SK-N-SH (cell line): ENCODE data around the gene PPP1R37. TPM values are rescaled to one million over a fixed set of nuclear protein-coding genes. Genes with fewer than 3 reads are reported as not detected.

Experiments used
- CTCF ChIA-PET: fragments of 300-600, 350-600 bp; formaldehyde crosslinking; extraction: SDS; loops from one replicate; lab custom pipeline; 2021; lab: Yijun Ruan, JAX
- POLR2A ChIA-PET: fragments of 350-600 bp; sonication (Branson Sonifier 250); formaldehyde crosslinking; extraction: SDS; loops from one replicate; lab custom pipeline; 2020; ENCODE audit warnings: antibody characterized with exemption, inconsistent platforms; lab: Yijun Ruan, JAX
- DNase-seq: peaks from one replicate; pipeline ENCODE4 v3.0.0; 2012
- H2AFZ ChIP-seq: fragments of 200-600 bp; sonication (generic); 2 replicates; pipeline ENCODE4 v1.8.1; 2016; ENCODE audit warnings: antibody characterized with exemption, mild to moderate bottlenecking, low read depth
- H3F3A ChIP-seq: fragments of 200-600 bp; sonication (generic); replicated peaks from 2 replicates; pipeline ENCODE3; 2016; ENCODE audit warnings: antibody characterized with exemption, mild to moderate bottlenecking; ENCODE audit not compliant: insufficient read depth
- H3K27ac ChIP-seq, 2 experiments: fragments of 200-500 bp in 1 of 2; fragments of 200-600 bp in 1 of 2; sonication (Bioruptor generic) in 1 of 2; sonication (generic), shearing (Covaris generic) in 1 of 2; 2 replicates each; pipeline versions ENCODE4 v1.5.1 to v1.6.1; 2014 to 2016; ENCODE audit warnings: low read depth in 2 of 2, inconsistent platforms in 1 of 2, low read length in 1 of 2, mild to moderate bottlenecking in 1 of 2, mixed read lengths in 1 of 2
- H3K27me3 ChIP-seq: fragments of 200-600 bp; sonication (generic), shearing (Covaris generic); 2 replicates; pipeline ENCODE4 v1.6.1; 2016; ENCODE audit warnings: mixed run types; ENCODE audit not compliant: insufficient read depth
- H3K36me3 ChIP-seq, 2 experiments: fragments of 200-500 bp in 1 of 2; fragments of 200-600 bp in 1 of 2; sonication (Bioruptor generic) in 1 of 2; sonication (generic) in 1 of 2; replicated peaks in 1 of 2; 2 replicates each; pipeline versions ENCODE3 to v1.5.1; 2014 to 2016; ENCODE audit warnings: low read length in 1 of 2, mild to moderate bottlenecking in 1 of 2; ENCODE audit not compliant: insufficient read depth in 2 of 2, control insufficient read depth in 1 of 2
- H3K4me1 ChIP-seq, 2 experiments: fragments of 200-500 bp in 1 of 2; fragments of 200-600 bp in 1 of 2; sonication (Bioruptor generic) in 1 of 2; sonication (generic), shearing (Covaris generic) in 1 of 2; 2 replicates each; pipeline versions ENCODE4 v1.5.1 to v1.6.1; 2014 to 2016; ENCODE audit warnings: low read depth in 1 of 2, low read length in 1 of 2, mixed run types in 1 of 2; ENCODE audit not compliant: insufficient read depth in 2 of 2, control insufficient read depth in 1 of 2
- H3K4me2 ChIP-seq: fragments of 200-600 bp; sonication (generic), shearing (Covaris generic); 2 replicates; pipeline ENCODE4 v1.6.1; 2017; ENCODE audit warnings: mixed run types
- H3K4me3 ChIP-seq, 2 experiments: fragments of 200-500 bp in 1 of 2; fragments of 200-600 bp in 1 of 2; sonication (Bioruptor generic) in 1 of 2; sonication (generic), shearing (Covaris generic) in 1 of 2; 2 replicates each; pipeline versions ENCODE4 v1.5.1 to v1.8.1; 2014 to 2016; ENCODE audit warnings: low read depth in 2 of 2, inconsistent platforms in 1 of 2, low read length in 1 of 2, mild to moderate bottlenecking in 1 of 2, mixed read lengths in 1 of 2, moderate library complexity in 1 of 2
- H3K79me2 ChIP-seq: fragments of 200-600 bp; sonication (generic); 2 replicates; pipeline ENCODE4 v1.8.1; 2017; ENCODE audit warnings: mild to moderate bottlenecking; ENCODE audit not compliant: insufficient read depth
- H3K9ac ChIP-seq: fragments of 200-600 bp; sonication (generic); 2 replicates; pipeline ENCODE4 v1.6.1; 2017; ENCODE audit warnings: mixed run types
- H3K9me2 ChIP-seq: fragments of 200-600 bp; sonication (generic); 2 replicates; pipeline ENCODE4 v1.6.1; 2017; ENCODE audit warnings: mixed run types
- H3K9me3 ChIP-seq: fragments of 200-600 bp; sonication (generic); 2 replicates; pipeline ENCODE4 v1.6.1; 2017; ENCODE audit warnings: mixed run types, mild to moderate bottlenecking, moderate library complexity
- H4K20me1 ChIP-seq: fragments of 200-600 bp; sonication (generic); 2 replicates; pipeline ENCODE4 v1.6.1; 2017; ENCODE audit warnings: mild to moderate bottlenecking, mixed run types; ENCODE audit not compliant: insufficient read depth
- CHD2 ChIP-seq: fragments of 150-350 bp; IDR thresholded peaks from 2 replicates; pipeline ENCODE4 v1.6.1; 2018; ENCODE audit warnings: low read length; ENCODE audit not compliant: partially characterized antibody
- ELF1 ChIP-seq: IDR thresholded peaks from 2 replicates; pipeline ENCODE4 v1.4.0; 2012
- EP300 ChIP-seq, 2 experiments: IDR thresholded peaks; 2 replicates each; pipeline versions ENCODE4 v1.4.0 to v1.6.1; 2012; ENCODE audit warnings: borderline replicate concordance in 1 of 2, low read depth in 1 of 2, low read length in 1 of 2
- EZH2phosphoT487 ChIP-seq: fragments of 200-600 bp; sonication (generic); IDR thresholded peaks from 2 replicates; pipeline ENCODE4 v1.6.1; 2017; ENCODE audit warnings: low read depth, mixed run types, mild to moderate bottlenecking, antibody characterized with exemption, moderate library complexity, borderline replicate concordance
- FOXM1 ChIP-seq: IDR thresholded peaks from 2 replicates; pipeline ENCODE4 v1.4.0; 2012; ENCODE audit warnings: low read depth, mild to moderate bottlenecking
- GABPA ChIP-seq: IDR thresholded peaks from 2 replicates; pipeline ENCODE4 v1.4.0; 2012; ENCODE audit warnings: low read depth, mild to moderate bottlenecking
- GATA2 ChIP-seq: sonication (generic); formaldehyde crosslinking; IDR thresholded peaks from 2 replicates; pipeline ENCODE4 v1.5.0; 2020; ENCODE audit warnings: mild to moderate bottlenecking, missing genetic modification reagents
- IRF3 ChIP-seq: fragments of 150-350 bp; IDR thresholded peaks from 2 replicates; pipeline ENCODE4 v1.6.1; 2016; ENCODE audit warnings: mild to moderate bottlenecking, low read depth, low read length
- JUND ChIP-seq: IDR thresholded peaks from 2 replicates; pipeline ENCODE4 v1.4.0; 2012
- MXI1 ChIP-seq: IDR thresholded peaks from 2 replicates; pipeline ENCODE4 v1.6.1; 2012; ENCODE audit warnings: mild to moderate bottlenecking, low read depth, low read length, improper control_type of control experiment
- NRF1 ChIP-seq: IDR thresholded peaks from 2 replicates; pipeline ENCODE4 v1.6.1; 2012; ENCODE audit warnings: low read depth, mild to moderate bottlenecking, low read length
- RAD21 ChIP-seq: IDR thresholded peaks from 2 replicates; pipeline ENCODE4 v1.6.1; 2012; ENCODE audit warnings: mild to moderate bottlenecking, low read length
- RFX5 ChIP-seq: IDR thresholded peaks from 2 replicates; pipeline ENCODE4 v1.6.1; 2012; ENCODE audit warnings: mild to moderate bottlenecking, improper control_type of control experiment, low read length
- SIN3A ChIP-seq: IDR thresholded peaks from 2 replicates; pipeline ENCODE4 v1.6.1; 2012; ENCODE audit warnings: low read depth, mild to moderate bottlenecking, low read length, moderate library complexity, borderline replicate concordance
- SMC3 ChIP-seq: IDR thresholded peaks from 2 replicates; pipeline ENCODE4 v1.6.1; 2012; ENCODE audit warnings: low read depth, low read length, improper control_type of control experiment
- YY1 ChIP-seq: IDR thresholded peaks from 2 replicates; pipeline ENCODE4 v1.4.0; 2012; ENCODE audit warnings: low read depth, mild to moderate bottlenecking
- WGBS: methylation state at CpG from one replicate; pipeline ENCODE4 v1.1.6; 2017; ENCODE audit warnings: low lambda C conversion rate; 5-methylcytosine and 5-hydroxymethylcytosine counted together
- polyA plus RNA-seq, 3 experiments: library from polyadenylated mRNA; depleted of rRNA; stranded (reverse); fragments of >200 nt; gene quantifications; 2 replicates each; pipeline ENCODE4 v1.2.3, GENCODE V29; 2012
- TF ChIP-seq, protein P1 (sequence below): IDR thresholded peaks from 2 replicates; pipeline ENCODE4 v1.4.0; 2012; ENCODE audit warnings: low read depth, borderline replicate concordance

The PPP1R37 gene
- polyA plus RNA-seq, 1 of the 3 experiments (the other 2 are of a cell fraction): 24.4 TPM

GRCh38 chr19:45087531-45087930 lies 5.4 kb upstream of the PPP1R37 start (continued):
- TF ChIP-seq RFX5: no peak
- TF ChIP-seq EP300 (IDR thresholded peaks at IDR 0.05; ENCODE audit: borderline replicate concordance in 1 of 2, low read depth in 1 of 2, low read length in 1 of 2): no peak
- TF ChIP-seq RAD21: no peak
- TF ChIP-seq NRF1: no peak
- no peak for TF ChIP-seq SMC3
- no peak for TF ChIP-seq JUND
- TF ChIP-seq, protein P1, sequence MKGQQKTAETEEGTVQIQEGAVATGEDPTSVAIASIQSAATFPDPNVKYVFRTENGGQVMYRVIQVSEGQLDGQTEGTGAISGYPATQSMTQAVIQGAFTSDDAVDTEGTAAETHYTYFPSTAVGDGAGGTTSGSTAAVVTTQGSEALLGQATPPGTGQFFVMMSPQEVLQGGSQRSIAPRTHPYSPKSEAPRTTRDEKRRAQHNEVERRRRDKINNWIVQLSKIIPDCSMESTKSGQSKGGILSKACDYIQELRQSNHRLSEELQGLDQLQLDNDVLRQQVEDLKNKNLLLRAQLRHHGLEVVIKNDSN: no peak

GRCh38 chr19:45090034-45090433 lies 2.9 kb upstream of the PPP1R37 start:
- Histone ChIP-seq H3K27me3 (no peaks in the 10 kb centered on the region), H3K9me3 (no peaks in the 10 kb centered on the region), H3K4me1 (peaks cover 9 to 25% of the 10 kb centered on the region in 2 experiments; a peak in 3 of 4 replicates), H3K79me2 (peaks cover 52% of the 10 kb centered on the region), H3K27ac (no peak overlapping the region), H3K36me3 (peaks cover 5 to 11% of the 10 kb centered on the region in 2 experiments), H3K4me2 (no peak overlapping the region), H3K4me3 (no peak overlapping the region), H3F3A (peaks cover 18% of the 10 kb centered on the region), H3K9me2 (no peaks in the 10 kb centered on the region), H4K20me1 (peaks cover 12% of the 10 kb centered on the region), H2AFZ (no peak overlapping the region), H3K9ac (no peak overlapping the region)
- WGBS: 96% methylated on average over 12 of the region's 17 CpGs
- ChIA-PET POLR2A (no interaction called here), CTCF (interaction anchor here (1.7 kb wide), 1 partner anchor 31 kb away, joined by 7 read pairs; no protein-coding TSS in a partner anchor)
- TF ChIP-seq NRF1 (no peak), SIN3A (no peak), CHD2 (no peak), MXI1 (no peak), YY1 (no peak), SMC3 (no peak), GATA2 (CRISPR knock-in tag) (no peak), IRF3 (no peak)
- no peak for DNase-seq

DNA sequence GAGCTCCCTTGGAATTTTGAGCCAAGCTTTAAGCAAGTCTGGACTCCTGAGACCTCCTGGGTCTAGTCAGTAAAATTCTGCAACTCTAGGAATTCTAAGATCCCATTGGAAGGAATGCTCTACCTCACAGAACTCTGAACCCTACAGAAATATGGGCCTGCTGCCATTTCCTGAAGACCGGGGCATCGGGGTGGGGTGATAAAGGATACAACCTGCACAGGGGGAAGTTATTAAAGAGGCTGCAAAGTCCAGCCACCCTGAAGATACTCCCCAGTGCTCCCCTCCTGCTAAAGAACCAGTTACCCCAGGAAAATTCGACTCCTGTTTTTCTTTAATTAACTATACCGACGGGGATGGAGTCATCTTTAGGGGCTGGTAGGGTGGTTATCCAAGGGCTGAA lies 2.4 kb upstream of the PPP1R37 start:
- peak overlapping the region; percentile 44 to 98; a peak in 3 of 4 replicates for H3K4me3 ChIP-seq

More for the DNA sequence above, 2.4 kb upstream of the PPP1R37 start:
- no peak overlapping the region for H3K9ac ChIP-seq
- H4K20me1 ChIP-seq: peaks cover 18% of the 10 kb centered on the region
- no peak for TF ChIP-seq YY1
- TF ChIP-seq FOXM1: no peak
- no peak for TF ChIP-seq RAD21
- TF ChIP-seq GABPA: no peak
- TF ChIP-seq EZH2phosphoT487: no peak
- no peak for TF ChIP-seq ELF1
- H3K27me3 ChIP-seq: no peaks in the 10 kb centered on the region
- H3K4me2 ChIP-seq: peak overlapping the region; percentile 98
- H3K9me2 ChIP-seq: no peaks in the 10 kb centered on the region
- WGBS: 47% methylated on average over 5 of the region's 5 CpGs
- peaks cover 18% of the 10 kb centered on the region for H3F3A ChIP-seq
- CTCF ChIA-PET: interaction anchor here (0.8 to 1.7 kb wide), 3 partner anchors 11 to 158 kb away, joined by 3 to 7 read pairs (median 3); no protein-coding TSS in a partner anchor
- DNase-seq: no peak
- POLR2A ChIA-PET: no interaction called here
- H3K9me3 ChIP-seq: no peaks in the 10 kb centered on the region
- H3K4me1 ChIP-seq: peaks cover 9 to 25% of the 10 kb centered on the region in 2 experiments; a peak in 3 of 4 replicates
- peaks cover 52% of the 10 kb centered on the region for H3K79me2 ChIP-seq
- H2AFZ ChIP-seq: no peak overlapping the region
- H3K27ac ChIP-seq: peak overlapping the region; percentile 69 to 83
- peaks cover 2 to 9% of the 10 kb centered on the region in 2 experiments for H3K36me3 ChIP-seq
